HepG2 (cell line): ENCODE data around the gene EMID1. TPM values are rescaled to one million over a fixed set of nuclear protein-coding genes. Genes with fewer than 3 reads are reported as not detected.

Experiments
- AGO2 ChIP-seq: fragments of 200-400 bp; formaldehyde crosslinking; optimal IDR thresholded peaks from 2 replicates; pipeline ENCODE3; 2017; ENCODE audit warnings: mild to moderate bottlenecking, low read depth, low read length, moderate library complexity
- ASH2L ChIP-seq: fragments of 300-600, 200-600 bp; sonication (generic); IDR thresholded peaks from 2 replicates; pipeline ENCODE4 v1.7.0; 2017; ENCODE audit warnings: low read depth, mild to moderate bottlenecking, moderate library complexity, mixed read lengths, low read length; ENCODE audit not compliant: insufficient read length
- CAMTA2 ChIP-seq: sonication (generic); formaldehyde crosslinking; IDR thresholded peaks from 2 replicates; pipeline ENCODE4 v1.4.0; 2020; ENCODE audit warnings: mild to moderate bottlenecking, missing genetic modification reagents, borderline replicate concordance
- HCFC1 ChIP-seq: fragments of 150-350 bp; IDR thresholded peaks from 2 replicates; pipeline ENCODE4 v1.6.1; 2014; ENCODE audit warnings: low read depth, low read length
- HHEX ChIP-seq: IDR thresholded peaks from 2 replicates; pipeline ENCODE4 v1.6.1; 2016; ENCODE audit warnings: control low read depth
- IKZF1 ChIP-seq: fragments of 450-650 bp; IDR thresholded peaks from 2 replicates; pipeline ENCODE4 v1.7.1; 2016
- IRF1 ChIP-seq: sonication (generic); formaldehyde crosslinking; IDR thresholded peaks from 2 replicates; pipeline ENCODE4 v1.4.0; 2020; ENCODE audit warnings: low read depth, mild to moderate bottlenecking, missing genetic modification reagents
- MZF1 ChIP-seq: sonication (generic); formaldehyde crosslinking; IDR thresholded peaks from 2 replicates; pipeline ENCODE4 v1.8.1; 2023; ENCODE audit warnings: mild to moderate bottlenecking, missing genetic modification reagents, borderline replicate concordance
- NFYB ChIP-seq: sonication (generic); formaldehyde crosslinking; IDR thresholded peaks from 2 replicates; pipeline ENCODE4 v1.4.0; 2020; ENCODE audit warnings: missing genetic modification reagents
- RFX3 ChIP-seq: IDR thresholded peaks from 2 replicates; pipeline ENCODE4 v1.6.1; 2016; ENCODE audit warnings: missing biosample characterization, missing genetic modification reagents
- SUZ12 ChIP-seq: fragments of 150-350 bp; IDR thresholded peaks from 2 replicates; pipeline ENCODE4 v1.6.1; 2014; ENCODE audit warnings: low read depth, low read length
- TAF15 ChIP-seq: fragments of 200-400 bp; formaldehyde crosslinking; IDR thresholded peaks from one replicate; pipeline ENCODE4 v1.6.1; 2018; ENCODE audit warnings: mild to moderate bottlenecking, low read depth, low read length; ENCODE audit not compliant: poor library complexity, severe bottlenecking
- TBX2 ChIP-seq: sonication (generic); formaldehyde crosslinking; IDR thresholded peaks from 2 replicates; pipeline ENCODE4 v1.5.0; 2020; ENCODE audit warnings: missing genetic modification reagents, mild to moderate bottlenecking, borderline replicate concordance
- ZBTB2 ChIP-seq: sonication (generic); formaldehyde crosslinking; IDR thresholded peaks from 2 replicates; pipeline ENCODE4 v1.8.0; 2022; ENCODE audit warnings: low read depth, missing genetic modification reagents
- ZC3H4 ChIP-seq: sonication (generic); formaldehyde crosslinking; IDR thresholded peaks from 2 replicates; pipeline ENCODE4 v1.4.0; 2020; ENCODE audit warnings: missing genetic modification reagents, borderline replicate concordance
- ZNF142 ChIP-seq: sonication (generic); formaldehyde crosslinking; IDR thresholded peaks from 2 replicates; pipeline ENCODE4 v1.4.0; 2020; ENCODE audit warnings: missing genetic modification reagents
- ZNF20 ChIP-seq: sonication (generic); formaldehyde crosslinking; IDR thresholded peaks from 2 replicates; pipeline ENCODE4 v1.4.0; 2020; ENCODE audit warnings: mild to moderate bottlenecking, moderate library complexity, missing genetic modification reagents
- ZNF274 ChIP-seq: sonication (generic); formaldehyde crosslinking; IDR thresholded peaks from 2 replicates; pipeline ENCODE4 v1.5.1; 2020; ENCODE audit warnings: mild to moderate bottlenecking, missing genetic modification reagents
- ZNF350 ChIP-seq: sonication (generic); formaldehyde crosslinking; IDR thresholded peaks from 2 replicates; pipeline ENCODE4 v1.4.0; 2020; ENCODE audit warnings: mild to moderate bottlenecking, low read depth, missing genetic modification reagents, borderline replicate concordance
- ZNF431 ChIP-seq: sonication (generic); formaldehyde crosslinking; IDR thresholded peaks from 2 replicates; pipeline ENCODE4 v1.9.0; 2022; ENCODE audit warnings: missing genetic modification reagents, low read depth, mild to moderate bottlenecking, borderline replicate concordance
- ZNF83 ChIP-seq: sonication (generic); formaldehyde crosslinking; IDR thresholded peaks from 2 replicates; pipeline ENCODE4 v1.4.0; 2020; ENCODE audit warnings: missing genetic modification reagents, mild to moderate bottlenecking, borderline replicate concordance
- polyA plus RNA-seq, 8 experiments: library from polyadenylated mRNA; depleted of rRNA in 3 of 8; stranded (reverse) in 7 of 8; unstranded in 1 of 8; fragments of >200 nt; fragmentation: Illumina TruSeq in 4 of 8; extraction: Trizol in 4 of 8; gene quantifications; 2 replicates each; pipeline versions ENCODE4 v1.2.1 to v1.2.3, GENCODE V29; 2011 to 2016; ENCODE audit warnings: low read depth in 4 of 8, missing spikeins in 1 of 8, mixed read lengths in 1 of 8; ENCODE audit not compliant: insufficient read depth in 1 of 8
- total RNA-seq, 5 experiments: library from RNA; depleted of rRNA; stranded (reverse); fragments of >200 nt; fragmentation: Illumina TruSeq; extraction: Trizol; gene quantifications; 2 replicates each; pipeline ENCODE4 v1.2.3, GENCODE V29; 2016; ENCODE audit warnings: low read depth in 1 of 5

Gene EMID1
- total and polyA plus RNA-seq, 2 of the 13 experiments (the other 11 are each of a cell fraction or from before 2014, with no cell fraction given), result 0.45 to 0.82 TPM

- TF ChIP-seq ASH2L (no peak), HHEX (CRISPR knock-in tag) (no peak), IRF1 (CRISPR knock-in tag) (no peak), CAMTA2 (CRISPR knock-in tag) (no peak; the same call in 1 of the 2 replicates), TBX2 (CRISPR knock-in tag) (no peak), ZC3H4 (CRISPR knock-in tag) (no peak), AGO2 (no peak), TAF15 (no peak), IKZF1 (no peak), ZNF20 (no peak), ZNF350 (CRISPR knock-in tag) (peak; percentile 31; the same call in 1 of the 2 replicates), ZNF142 (CRISPR knock-in tag) (peak; percentile 81; the same call in 1 of the 2 replicates), ZNF431 (CRISPR knock-in tag) (no peak), NFYB (no peak), MZF1 (CRISPR knock-in tag) (no peak), SUZ12 (no peak), ZNF274 (CRISPR knock-in tag) (peak; percentile 12; the same call in 1 of the 2 replicates), ZBTB2 (CRISPR knock-in tag) (no peak), ZNF83 (CRISPR knock-in tag) (no peak), RFX3 (CRISPR knock-in tag) (no peak), HCFC1 (no peak)
These were observed 26.6 kb downstream of the EMID1 start (continued) for GRCh38 chr22:29231971-29232959.
